Measurements from ENCODE around the gene DAZAP2. TPM values are rescaled to one million over a fixed set of nuclear protein-coding genes. Genes with fewer than 3 reads are reported as not detected.

DAZAP2 gene
- total and polyA plus RNA-seq, 9 of the 15 experiments (the other 6 are each of a cell fraction or from before 2014, with no cell fraction given) = 116 to 668 (median 227) TPM

DNA sequence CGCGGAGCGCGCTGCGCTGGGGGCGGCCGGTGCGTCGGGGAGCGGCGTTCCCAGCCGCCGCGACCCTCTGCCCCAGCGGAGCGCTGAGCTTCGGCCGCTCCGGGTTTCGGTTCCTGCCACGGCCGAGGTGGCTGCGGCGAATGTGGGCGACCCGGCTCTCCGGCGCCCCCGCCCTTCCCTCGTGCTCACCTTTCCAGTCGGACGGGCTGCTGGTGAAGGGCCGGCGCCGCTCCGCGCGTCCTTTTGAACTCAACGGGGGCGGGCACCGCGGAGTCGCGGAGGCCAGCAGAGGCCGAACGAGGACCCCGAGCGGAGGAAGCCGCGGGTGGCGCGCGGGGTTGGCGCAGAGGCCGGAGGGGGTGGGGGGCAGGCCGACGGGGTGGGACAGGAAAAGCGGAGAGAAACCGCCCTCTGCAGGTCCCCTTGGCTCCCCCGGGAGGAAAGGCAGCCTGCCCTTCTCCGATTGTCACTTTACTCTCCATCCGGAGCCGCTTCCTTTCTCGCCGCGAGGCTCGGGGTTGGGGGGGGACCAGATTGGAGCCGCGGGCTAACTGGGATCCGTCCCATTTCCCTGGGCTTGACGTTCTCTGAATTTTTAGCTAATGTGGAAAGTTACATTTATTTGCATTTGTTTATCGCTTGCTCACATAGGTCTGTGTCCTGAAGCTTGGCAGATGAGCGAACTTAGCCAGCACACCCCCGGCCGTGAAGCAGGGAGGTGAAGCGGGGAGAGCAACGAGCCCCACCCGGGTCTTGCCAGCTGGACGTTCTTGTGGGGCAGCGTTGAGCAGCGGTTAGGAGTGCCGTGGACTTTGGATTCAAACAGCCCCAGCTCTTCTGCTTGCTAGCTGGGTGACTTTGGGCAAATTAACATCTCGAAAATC, 31.7 kb downstream of the DAZAP2 start, which contains the start of gene SMAGP (continued):
- TF ChIP-seq, protein P1, sequence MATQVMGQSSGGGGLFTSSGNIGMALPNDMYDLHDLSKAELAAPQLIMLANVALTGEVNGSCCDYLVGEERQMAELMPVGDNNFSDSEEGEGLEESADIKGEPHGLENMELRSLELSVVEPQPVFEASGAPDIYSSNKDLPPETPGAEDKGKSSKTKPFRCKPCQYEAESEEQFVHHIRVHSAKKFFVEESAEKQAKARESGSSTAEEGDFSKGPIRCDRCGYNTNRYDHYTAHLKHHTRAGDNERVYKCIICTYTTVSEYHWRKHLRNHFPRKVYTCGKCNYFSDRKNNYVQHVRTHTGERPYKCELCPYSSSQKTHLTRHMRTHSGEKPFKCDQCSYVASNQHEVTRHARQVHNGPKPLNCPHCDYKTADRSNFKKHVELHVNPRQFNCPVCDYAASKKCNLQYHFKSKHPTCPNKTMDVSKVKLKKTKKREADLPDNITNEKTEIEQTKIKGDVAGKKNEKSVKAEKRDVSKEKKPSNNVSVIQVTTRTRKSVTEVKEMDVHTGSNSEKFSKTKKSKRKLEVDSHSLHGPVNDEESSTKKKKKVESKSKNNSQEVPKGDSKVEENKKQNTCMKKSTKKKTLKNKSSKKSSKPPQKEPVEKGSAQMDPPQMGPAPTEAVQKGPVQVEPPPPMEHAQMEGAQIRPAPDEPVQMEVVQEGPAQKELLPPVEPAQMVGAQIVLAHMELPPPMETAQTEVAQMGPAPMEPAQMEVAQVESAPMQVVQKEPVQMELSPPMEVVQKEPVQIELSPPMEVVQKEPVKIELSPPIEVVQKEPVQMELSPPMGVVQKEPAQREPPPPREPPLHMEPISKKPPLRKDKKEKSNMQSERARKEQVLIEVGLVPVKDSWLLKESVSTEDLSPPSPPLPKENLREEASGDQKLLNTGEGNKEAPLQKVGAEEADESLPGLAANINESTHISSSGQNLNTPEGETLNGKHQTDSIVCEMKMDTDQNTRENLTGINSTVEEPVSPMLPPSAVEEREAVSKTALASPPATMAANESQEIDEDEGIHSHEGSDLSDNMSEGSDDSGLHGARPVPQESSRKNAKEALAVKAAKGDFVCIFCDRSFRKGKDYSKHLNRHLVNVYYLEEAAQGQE (IDR thresholded peaks at IDR 0.05; ENCODE audit: borderline replicate concordance) = no peak
- TF ChIP-seq, protein P1 (CRISPR knock-in tag; IDR thresholded peaks at IDR 0.05; ENCODE audit: low read depth) = no peak
- TF ChIP-seq, protein P2, sequence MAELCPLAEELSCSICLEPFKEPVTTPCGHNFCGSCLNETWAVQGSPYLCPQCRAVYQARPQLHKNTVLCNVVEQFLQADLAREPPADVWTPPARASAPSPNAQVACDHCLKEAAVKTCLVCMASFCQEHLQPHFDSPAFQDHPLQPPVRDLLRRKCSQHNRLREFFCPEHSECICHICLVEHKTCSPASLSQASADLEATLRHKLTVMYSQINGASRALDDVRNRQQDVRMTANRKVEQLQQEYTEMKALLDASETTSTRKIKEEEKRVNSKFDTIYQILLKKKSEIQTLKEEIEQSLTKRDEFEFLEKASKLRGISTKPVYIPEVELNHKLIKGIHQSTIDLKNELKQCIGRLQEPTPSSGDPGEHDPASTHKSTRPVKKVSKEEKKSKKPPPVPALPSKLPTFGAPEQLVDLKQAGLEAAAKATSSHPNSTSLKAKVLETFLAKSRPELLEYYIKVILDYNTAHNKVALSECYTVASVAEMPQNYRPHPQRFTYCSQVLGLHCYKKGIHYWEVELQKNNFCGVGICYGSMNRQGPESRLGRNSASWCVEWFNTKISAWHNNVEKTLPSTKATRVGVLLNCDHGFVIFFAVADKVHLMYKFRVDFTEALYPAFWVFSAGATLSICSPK (IDR thresholded peaks at IDR 0.05; ENCODE audit: borderline replicate concordance) = no peak
- TF ChIP-seq, protein P3, sequence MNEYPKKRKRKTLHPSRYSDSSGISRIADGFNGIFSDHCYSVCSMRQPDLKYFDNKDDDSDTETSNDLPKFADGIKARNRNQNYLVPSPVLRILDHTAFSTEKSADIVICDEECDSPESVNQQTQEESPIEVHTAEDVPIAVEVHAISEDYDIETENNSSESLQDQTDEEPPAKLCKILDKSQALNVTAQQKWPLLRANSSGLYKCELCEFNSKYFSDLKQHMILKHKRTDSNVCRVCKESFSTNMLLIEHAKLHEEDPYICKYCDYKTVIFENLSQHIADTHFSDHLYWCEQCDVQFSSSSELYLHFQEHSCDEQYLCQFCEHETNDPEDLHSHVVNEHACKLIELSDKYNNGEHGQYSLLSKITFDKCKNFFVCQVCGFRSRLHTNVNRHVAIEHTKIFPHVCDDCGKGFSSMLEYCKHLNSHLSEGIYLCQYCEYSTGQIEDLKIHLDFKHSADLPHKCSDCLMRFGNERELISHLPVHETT (CRISPR knock-in tag; conservative IDR thresholded peaks at IDR 0.05 in 1 of 2, IDR thresholded peaks at IDR 0.05 in 1 of 2) = no peak
- TF ChIP-seq ZNF830 (CRISPR knock-in tag; IDR thresholded peaks at IDR 0.05) = no peak
- TF ChIP-seq, protein P4, sequence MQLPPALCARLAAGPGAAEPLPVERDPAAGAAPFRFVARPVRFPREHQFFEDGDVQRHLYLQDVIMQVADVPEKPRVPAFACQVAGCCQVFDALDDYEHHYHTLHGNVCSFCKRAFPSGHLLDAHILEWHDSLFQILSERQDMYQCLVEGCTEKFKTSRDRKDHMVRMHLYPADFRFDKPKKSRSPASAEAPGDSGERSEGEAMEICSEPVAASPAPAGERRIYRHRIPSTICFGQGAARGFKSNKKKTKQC (CRISPR knock-in tag; IDR thresholded peaks at IDR 0.05) = no peak
- TF ChIP-seq, protein P5, sequence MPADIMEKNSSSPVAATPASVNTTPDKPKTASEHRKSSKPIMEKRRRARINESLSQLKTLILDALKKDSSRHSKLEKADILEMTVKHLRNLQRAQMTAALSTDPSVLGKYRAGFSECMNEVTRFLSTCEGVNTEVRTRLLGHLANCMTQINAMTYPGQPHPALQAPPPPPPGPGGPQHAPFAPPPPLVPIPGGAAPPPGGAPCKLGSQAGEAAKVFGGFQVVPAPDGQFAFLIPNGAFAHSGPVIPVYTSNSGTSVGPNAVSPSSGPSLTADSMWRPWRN (IDR thresholded peaks at IDR 0.05; ENCODE audit: low read depth) = no peak
- TF ChIP-seq ZNF76 (CRISPR knock-in tag; IDR thresholded peaks at IDR 0.05; ENCODE audit: borderline replicate concordance) = no peak
- no peak for TF ChIP-seq TGIF2 (CRISPR knock-in tag; IDR thresholded peaks at IDR 0.05)
- no peak for TF ChIP-seq TRIM28 (IDR thresholded peaks at IDR 0.05)
- TF ChIP-seq ZNF347 (CRISPR knock-in tag; IDR thresholded peaks at IDR 0.05; ENCODE audit: low read depth) = no peak
- no peak for TF ChIP-seq BRD4 (IDR thresholded peaks at IDR 0.05)
- no peak for TF ChIP-seq CBFA2T2 (conservative IDR thresholded peaks at IDR 0.05)
- TF ChIP-seq CEBPB (tag; IDR thresholded peaks at IDR 0.05) = no peak
- TF ChIP-seq NFRKB (IDR thresholded peaks at IDR 0.05; ENCODE audit: low read depth) = no peak; the same call in 1 of the 2 replicates

Measured in K562 (cell line).